ENCODE measurements around the gene DNAH6. TPM values are rescaled to one million over a fixed set of nuclear protein-coding genes. Genes with fewer than 3 reads are reported as not detected.

Gene DNAH6
- total RNA-seq, 1 experiment from 2014 or later = 1.6 TPM

- TF ChIP-seq MAX (IDR thresholded peaks at IDR 0.05) = no peak
- TF ChIP-seq EGR1 (IDR thresholded peaks at IDR 0.05; ENCODE audit: low read depth) = no peak
- TF ChIP-seq ATF3 (IDR thresholded peaks at IDR 0.05) = no peak
- no peak for TF ChIP-seq RAD21 (IDR thresholded peaks at IDR 0.05; ENCODE audit: low read depth)
- no peak for TF ChIP-seq CEBPB (IDR thresholded peaks at IDR 0.05; ENCODE audit: low read depth)
- no peak for TF ChIP-seq ZNF274 (IDR thresholded peaks at IDR 0.05; ENCODE audit: low read depth, low read length)
- no peak for TF ChIP-seq ZFX (IDR thresholded peaks at IDR 0.05)
- TF ChIP-seq SRF (IDR thresholded peaks at IDR 0.05; ENCODE audit: low read depth) = no peak
Measured at GRCh38 chr2:84641021-84641420, 124.7 kb downstream of the DNAH6 start (continued).

GRCh38 chr2:84643991-84644390 lies 127.7 kb downstream of the DNAH6 start:
- H3K4me2 ChIP-seq (ENCODE audit: low read length) = no peak overlapping the region
- TF ChIP-seq ELF1 (IDR thresholded peaks at IDR 0.05; ENCODE audit: borderline replicate concordance, low read depth) (no peak), SIN3A (IDR thresholded peaks at IDR 0.05; ENCODE audit: low read depth) (no peak), YY1 (IDR thresholded peaks at IDR 0.05; ENCODE audit: extremely low read depth, insufficient replicate concordance, low read depth, low read length) (no peak), MAX (IDR thresholded peaks at IDR 0.05) (no peak), EGR1 (IDR thresholded peaks at IDR 0.05; ENCODE audit: low read depth) (no peak), TCF7L2 (IDR thresholded peaks at IDR 0.05; ENCODE audit: borderline replicate concordance, extremely low read depth, insufficient read depth, insufficient read length) (no peak), RAD21 (IDR thresholded peaks at IDR 0.05; ENCODE audit: low read depth) (no peak), SP1 (IDR thresholded peaks at IDR 0.05; ENCODE audit: low read depth) (no peak), FOSL1 (IDR thresholded peaks at IDR 0.05; ENCODE audit: low read depth) (no peak), ATF3 (IDR thresholded peaks at IDR 0.05) (no peak)
- RAD21 ChIA-PET (ENCODE audit: low non-redundant PET in 1 of 2, low total read pairs in 2 of 2, uncharacterized antibody in 2 of 2, unreplicated experiment in 2 of 2) = no interaction called here

More at GRCh38 chr2:84643991-84644390, 127.7 kb downstream of the DNAH6 start:
- POLR2A ChIA-PET = no interaction called here
- Histone ChIP-seq H2AFZ (ENCODE audit: low read depth, low read length, poor library complexity, severe bottlenecking) (no peak overlapping the region), H3K9me3 (ENCODE audit: control insufficient read depth in 1 of 2, insufficient read depth in 1 of 2, low read depth in 1 of 2, low read length in 2 of 2) (peaks cover 0 to 4% of the 10 kb centered on the region in 2 experiments; a peak in 1 of 4 replicates), H3K9me2 (ENCODE audit: insufficient read depth) (no peaks in the 10 kb centered on the region), H3K9ac (ENCODE audit: low read length) (no peak overlapping the region), H3K27me3 (ENCODE audit: insufficient read depth, low read length) (no peaks in the 10 kb centered on the region), H3K36me3 (ENCODE audit: control insufficient read depth in 1 of 2, insufficient read depth in 2 of 2, low read length in 2 of 2) (no peaks in the 10 kb centered on the region), H4K20me1 (ENCODE audit: insufficient read depth) (no peaks in the 10 kb centered on the region), H3K79me2 (ENCODE audit: insufficient read depth, low read length) (no peaks in the 10 kb centered on the region), H3K4me1 (ENCODE audit: control insufficient read depth in 1 of 2, insufficient read depth in 2 of 2, low read length in 2 of 2) (no peaks in the 10 kb centered on the region), H3K27ac (ENCODE audit: low read depth, low read length) (no peak overlapping the region), H3K4me3 (replicated peaks in 1 of 2; ENCODE audit: low read depth in 1 of 2, low read length in 2 of 2) (no peak overlapping the region)
- no TSS peak for BruUV-seq (replicated peaks)
- ATAC-seq (no peak), DNase-seq (ENCODE audit: low read depth, low spot score) (no peak)
- intact Hi-C loops (cut with micrococcal nuclease) = no loop called here
- CTCF ChIA-PET = no interaction called here
